CD14-positive monocyte (primary cell): Measurements from ENCODE around the gene SLC26A11. TPM values are rescaled to one million over a fixed set of nuclear protein-coding genes. Genes with fewer than 3 reads are reported as not detected.

Source experiments
- DNase-seq, 3 donors: peaks; one replicate each; pipeline ENCODE4 v3.0.0-alpha.2; 2011 to 2022
- H2AFZ ChIP-seq: 2 replicates; pipeline ENCODE4 v1.6.0; 2012; ENCODE audit warnings: mild to moderate bottlenecking, low read depth, low read length, inconsistent platforms; ENCODE audit not compliant: insufficient read depth, poor library complexity, severe bottlenecking
- H3K27ac ChIP-seq, 2 donors: 1 replicate in 1 of 2; 2 replicates in 1 of 2; pipeline ENCODE4 v1.5.1; 2012 to 2013; ENCODE audit warnings: low read length in 2 of 2, control low read depth in 1 of 2, inconsistent platforms in 1 of 2, low read depth in 1 of 2, mild to moderate bottlenecking in 1 of 2
- H3K27me3 ChIP-seq, 2 donors: one replicate each; pipeline versions ENCODE4 v1.6.0 to v1.6.1; 2011 to 2013; ENCODE audit warnings: low read length in 2 of 2; ENCODE audit not compliant: control insufficient read depth in 2 of 2, insufficient read depth in 2 of 2
- H3K36me3 ChIP-seq, 2 donors: replicated peaks in 1 of 2; 1 replicate in 1 of 2; 2 replicates in 1 of 2; pipeline versions ENCODE4 v1.5.1 to v1.6.1; 2012 to 2013; ENCODE audit warnings: low read length in 2 of 2, control low read depth in 1 of 2, inconsistent platforms in 1 of 2, mild to moderate bottlenecking in 1 of 2; ENCODE audit not compliant: insufficient read depth in 2 of 2, control insufficient read depth in 1 of 2
- H3K4me1 ChIP-seq, 2 donors: 1 replicate in 1 of 2; 2 replicates in 1 of 2; pipeline versions ENCODE4 v1.5.1 to v1.6.1; 2012 to 2013; ENCODE audit warnings: low read length in 2 of 2, control low read depth in 1 of 2, inconsistent platforms in 1 of 2, mild to moderate bottlenecking in 1 of 2, moderate library complexity in 1 of 2; ENCODE audit not compliant: insufficient read depth in 2 of 2, control insufficient read depth in 1 of 2
- H3K4me2 ChIP-seq: replicated peaks from 2 replicates; pipeline ENCODE3; 2012; ENCODE audit warnings: low read length, moderate library complexity, mild to moderate bottlenecking; ENCODE audit not compliant: poor library complexity, severe bottlenecking; ENCODE audit errors: extremely low read depth
- H3K4me3 ChIP-seq, 3 experiments: fragments of 200-600 bp in 1 of 3; sonication (generic) in 1 of 3; replicated peaks in 1 of 3; 1 replicate in 2 of 3; 2 replicates in 1 of 3; pipeline ENCODE4 v1.5.1; 2011 to 2013; ENCODE audit warnings: low read length in 3 of 3, mild to moderate bottlenecking in 3 of 3, control low read depth in 2 of 3, low read depth in 2 of 3, inconsistent platforms in 1 of 3, moderate library complexity in 1 of 3
- H3K79me2 ChIP-seq: 2 replicates; pipeline ENCODE4 v1.6.0; 2012; ENCODE audit warnings: mild to moderate bottlenecking, control low read depth, inconsistent platforms, low read length, moderate library complexity; ENCODE audit not compliant: insufficient read depth
- H3K9ac ChIP-seq: 2 replicates; pipeline ENCODE4 v1.6.0; 2017; ENCODE audit warnings: low read length, mild to moderate bottlenecking; ENCODE audit not compliant: insufficient read depth, poor library complexity, severe bottlenecking
- H3K9me3 ChIP-seq, 2 donors: replicated peaks in 1 of 2; 1 replicate in 1 of 2; 2 replicates in 1 of 2; pipeline versions ENCODE4 v1.5.1 to v1.6.1; 2012 to 2013; ENCODE audit warnings: low read length in 2 of 2, control low read depth in 1 of 2; ENCODE audit not compliant: control insufficient read depth in 1 of 2, insufficient read depth in 1 of 2
- H4K20me1 ChIP-seq: 2 replicates; pipeline ENCODE4 v1.6.0; 2012; ENCODE audit warnings: mild to moderate bottlenecking, low read length, control low read depth, moderate library complexity; ENCODE audit not compliant: insufficient read depth
- H3K27ac Mint-ChIP-seq, 7 donors: one replicate each; pipeline ENCODE4 v1.8.0; 2020; ENCODE audit warnings: mild to moderate bottlenecking in 7 of 7, mixed read lengths in 7 of 7, moderate library complexity in 6 of 7, inconsistent platforms in 2 of 7
- H3K27me3 Mint-ChIP-seq, 3 donors: one replicate each; pipeline ENCODE4 v1.8.0; 2021 to 2022; ENCODE audit warnings: low read depth in 3 of 3, mild to moderate bottlenecking in 3 of 3, mixed read lengths in 3 of 3, moderate library complexity in 3 of 3, inconsistent platforms in 1 of 3
- H3K36me3 Mint-ChIP-seq, 2 donors: one replicate each; pipeline ENCODE4 v1.8.0; 2020; ENCODE audit warnings: mixed read lengths in 2 of 2, inconsistent platforms in 1 of 2, mild to moderate bottlenecking in 1 of 2
- H3K4me1 Mint-ChIP-seq: one replicate; pipeline ENCODE4 v1.8.0; 2020; ENCODE audit warnings: mild to moderate bottlenecking, mixed read lengths
- H3K4me3 Mint-ChIP-seq, 2 donors: one replicate each; pipeline ENCODE4 v1.8.0; 2020; ENCODE audit warnings: mild to moderate bottlenecking in 2 of 2, mixed read lengths in 2 of 2, moderate library complexity in 1 of 2
- H3K9me3 Mint-ChIP-seq, 7 donors: one replicate each; pipeline ENCODE4 v1.8.0; 2020 to 2022; ENCODE audit warnings: mixed read lengths in 7 of 7, mild to moderate bottlenecking in 6 of 7, moderate library complexity in 6 of 7, inconsistent platforms in 2 of 7
- WGBS: methylation state at CpG from one replicate; pipeline ENCODE4 v1.1.5; 2013; ENCODE audit warnings: missing lambda C conversion rate; ENCODE audit not compliant: insufficient coverage; 5-methylcytosine and 5-hydroxymethylcytosine counted together
- intact Hi-C, 2 donors: fragments of 100-400 bp; cut with micrococcal nuclease; formaldehyde crosslinking; loops; one replicate each; pipeline versions ENCODE4 v1.15.0 to v1.15.1; 2023
- polyA plus RNA-seq, 3 donors: library from polyadenylated mRNA; depleted of rRNA in 1 of 3; unstranded in 2 of 3; stranded (reverse) in 1 of 3; fragments of 300-500 nt in 2 of 3; fragments of >200 nt in 1 of 3; fragmentation: Illumina TruSeq in 2 of 3; gene quantifications; 1 replicate in 2 of 3; 2 replicates in 1 of 3; pipeline ENCODE4 v1.2.3, GENCODE V29; 2012 to 2021
- TF ChIP-seq, protein P1 (sequence below): fragments of 200-600 bp; IDR thresholded peaks from one replicate; pipeline ENCODE4 v1.8.0; 2022; ENCODE audit warnings: antibody characterized with exemption, mild to moderate bottlenecking

Gene SLC26A11
- polyA plus RNA-seq, 3 donors, result 1.8 to 29.7 (median 2.6) TPM

DNA sequence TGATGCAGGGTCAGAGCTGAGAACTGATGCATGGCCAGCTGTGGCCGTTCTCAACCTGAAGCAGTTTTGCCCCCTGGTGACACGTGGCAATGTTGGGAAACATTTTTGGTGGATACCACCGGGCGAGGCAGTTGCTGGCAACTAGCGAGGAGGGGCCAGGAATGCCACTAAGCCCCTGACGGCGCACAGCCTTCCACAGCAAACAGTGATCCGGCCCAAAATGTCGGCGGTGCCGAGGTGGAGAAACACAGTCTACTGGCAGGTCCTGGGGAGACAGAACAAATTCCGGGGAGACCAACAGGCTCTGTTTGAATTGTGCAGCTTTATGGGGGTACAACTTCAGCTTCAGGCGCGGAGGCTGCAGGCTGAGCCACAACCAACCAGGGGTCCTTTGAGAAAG, 8.2 kb downstream of the SLC26A11 start:
- H3K9ac ChIP-seq, result no peak overlapping the region
- no peak overlapping the region for H3K4me2 ChIP-seq
- Mint-ChIP-seq H3K36me3 (peaks cover 12 to 14% of the 10 kb centered on the region in 2 donors), H3K9me3 (peaks cover 14 to 26% (median 21%) of the 10 kb centered on the region in 7 donors), H3K4me1 (no peaks in the 10 kb centered on the region), H3K27ac (no peak overlapping the region), H3K4me3 (peak overlapping the region in 1 of 2 donors; percentile 10), H3K27me3 (peaks cover 21 to 39% (median 23%) of the 10 kb centered on the region in 3 donors)
- H3K9me3 ChIP-seq, result peaks cover 16 to 20% of the 10 kb centered on the region in 2 donors
- 91% methylated on average over 14 of the region's 14 CpGs for WGBS
- H3K4me3 ChIP-seq, result no peak overlapping the region
- H2AFZ ChIP-seq, result no peak overlapping the region
- TF ChIP-seq, protein P1, sequence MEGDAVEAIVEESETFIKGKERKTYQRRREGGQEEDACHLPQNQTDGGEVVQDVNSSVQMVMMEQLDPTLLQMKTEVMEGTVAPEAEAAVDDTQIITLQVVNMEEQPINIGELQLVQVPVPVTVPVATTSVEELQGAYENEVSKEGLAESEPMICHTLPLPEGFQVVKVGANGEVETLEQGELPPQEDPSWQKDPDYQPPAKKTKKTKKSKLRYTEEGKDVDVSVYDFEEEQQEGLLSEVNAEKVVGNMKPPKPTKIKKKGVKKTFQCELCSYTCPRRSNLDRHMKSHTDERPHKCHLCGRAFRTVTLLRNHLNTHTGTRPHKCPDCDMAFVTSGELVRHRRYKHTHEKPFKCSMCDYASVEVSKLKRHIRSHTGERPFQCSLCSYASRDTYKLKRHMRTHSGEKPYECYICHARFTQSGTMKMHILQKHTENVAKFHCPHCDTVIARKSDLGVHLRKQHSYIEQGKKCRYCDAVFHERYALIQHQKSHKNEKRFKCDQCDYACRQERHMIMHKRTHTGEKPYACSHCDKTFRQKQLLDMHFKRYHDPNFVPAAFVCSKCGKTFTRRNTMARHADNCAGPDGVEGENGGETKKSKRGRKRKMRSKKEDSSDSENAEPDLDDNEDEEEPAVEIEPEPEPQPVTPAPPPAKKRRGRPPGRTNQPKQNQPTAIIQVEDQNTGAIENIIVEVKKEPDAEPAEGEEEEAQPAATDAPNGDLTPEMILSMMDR, result no peak
- H3K36me3 ChIP-seq, result peaks cover 0 to 4% of the 10 kb centered on the region in 2 donors
- H3K27me3 ChIP-seq, result peaks cover 0 to 9% of the 10 kb centered on the region in 2 donors
- no peak for DNase-seq
- no peaks in the 10 kb centered on the region for H4K20me1 ChIP-seq
- intact Hi-C loops, result no loop called here
- H3K27ac ChIP-seq, result no peak overlapping the region
- H3K4me1 ChIP-seq, result no peaks in the 10 kb centered on the region
- H3K79me2 ChIP-seq, result no peaks in the 10 kb centered on the region

DNA sequence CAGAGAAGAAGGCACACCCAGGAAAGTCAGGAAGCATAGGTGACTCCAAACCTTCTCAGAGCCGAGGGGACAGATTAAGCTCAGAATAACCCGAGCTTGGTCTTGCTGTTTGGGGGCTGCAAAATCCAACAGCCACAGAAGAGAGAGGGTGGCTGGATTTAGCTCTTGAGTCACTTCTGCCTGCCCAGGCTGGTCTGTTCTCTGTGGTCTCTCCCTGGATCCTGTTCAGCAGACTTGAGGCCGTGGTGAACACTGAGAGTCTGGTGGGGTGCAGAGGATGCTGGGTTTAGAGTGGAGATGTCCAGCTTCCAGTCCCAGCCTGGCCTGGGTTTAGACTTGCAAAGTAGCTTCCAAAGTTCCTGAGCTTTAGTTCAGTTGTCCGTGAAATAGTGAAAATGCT, 8.8 kb downstream of the SLC26A11 start:
- Histone ChIP-seq H3K79me2 (no peaks in the 10 kb centered on the region), H3K9ac (no peak overlapping the region), H3K27ac (no peak overlapping the region), H4K20me1 (no peaks in the 10 kb centered on the region), H3K4me2 (no peak overlapping the region), H3K9me3 (peaks cover 21 to 22% of the 10 kb centered on the region in 2 donors), H3K27me3 (peaks cover 0 to 8% of the 10 kb centered on the region in 2 donors), H3K4me1 (no peaks in the 10 kb centered on the region), H3K4me3 (no peak overlapping the region), H2AFZ (no peak overlapping the region), H3K36me3 (peaks cover 0 to 4% of the 10 kb centered on the region in 2 donors)
- DNase-seq, result no peak
- H3K9me3 Mint-ChIP-seq, result peaks cover 17 to 31% (median 25%) of the 10 kb centered on the region in 7 donors
- no peak overlapping the region for H3K4me3 Mint-ChIP-seq
- H3K27me3 Mint-ChIP-seq, result peaks cover 21 to 37% (median 21%) of the 10 kb centered on the region in 3 donors
- no peak overlapping the region for H3K27ac Mint-ChIP-seq
- intact Hi-C loops, result no loop called here
- WGBS, result 81% methylated on average over 3 of the region's 4 CpGs
- H3K4me1 Mint-ChIP-seq, result no peaks in the 10 kb centered on the region
- TF ChIP-seq, protein P1, result no peak
- peaks cover 9 to 16% of the 10 kb centered on the region in 2 donors for H3K36me3 Mint-ChIP-seq
